OCI-LY1 (cell line): ENCODE measurements around the gene NRIP1.

Experiments
- H2AFZ ChIP-seq: fragments of 200-600 bp; sonication (generic), shearing (Covaris generic); 2 replicates; pipeline ENCODE4 v1.6.0; 2014; ENCODE audit warnings: antibody characterized with exemption, mild to moderate bottlenecking, low read length
- H3F3A ChIP-seq: fragments of 200-600 bp; sonication (generic), shearing (Covaris generic); 2 replicates; pipeline ENCODE4 v1.6.0; 2014; ENCODE audit warnings: mild to moderate bottlenecking, antibody characterized with exemption, low read length, moderate library complexity; ENCODE audit not compliant: insufficient read depth
- H3K27ac ChIP-seq: fragments of 200-600 bp; sonication (generic); 2 replicates; pipeline ENCODE4 v1.5.1; 2014; ENCODE audit warnings: low read length, mixed run types, mild to moderate bottlenecking, low read depth; ENCODE audit not compliant: poor library complexity, severe bottlenecking
- H3K27me3 ChIP-seq: fragments of 200-600 bp; sonication (generic); 2 replicates; pipeline ENCODE4 v1.6.0; 2014; ENCODE audit warnings: antibody characterized with exemption, mild to moderate bottlenecking, low read length, moderate library complexity; ENCODE audit not compliant: insufficient read depth
- H3K36me3 ChIP-seq: fragments of 200-600 bp; sonication (generic); 2 replicates; pipeline ENCODE4 v1.6.1; 2014; ENCODE audit warnings: mild to moderate bottlenecking, antibody characterized with exemption, low read length, moderate library complexity, mixed read lengths; ENCODE audit not compliant: insufficient read depth
- H3K4me1 ChIP-seq: fragments of 200-600 bp; sonication (generic); 2 replicates; pipeline ENCODE4 v1.5.1; 2014; ENCODE audit warnings: mild to moderate bottlenecking, low read length, moderate library complexity; ENCODE audit not compliant: insufficient read depth, severe bottlenecking
- H3K4me2 ChIP-seq: fragments of 200-600 bp; sonication (generic), shearing (Covaris generic); 2 replicates; pipeline ENCODE4 v1.6.1; 2014; ENCODE audit warnings: low read length
- H3K4me3 ChIP-seq: fragments of 200-600 bp; sonication (generic); 2 replicates; pipeline ENCODE4 v1.5.1; 2014; ENCODE audit warnings: low read length, low read depth, mild to moderate bottlenecking, mixed read lengths; ENCODE audit not compliant: poor library complexity, severe bottlenecking
- H3K79me2 ChIP-seq: fragments of 200-600 bp; shearing (Covaris generic); 2 replicates; pipeline ENCODE4 v1.6.1; 2016; ENCODE audit warnings: mixed run types, low read length, mixed read lengths; ENCODE audit not compliant: insufficient read depth
- H3K9ac ChIP-seq: fragments of 200-600 bp; sonication (generic), shearing (Covaris generic); 2 replicates; pipeline ENCODE4 v1.6.1; 2014; ENCODE audit warnings: mild to moderate bottlenecking, low read length, mixed read lengths
- H3K9me2 ChIP-seq: fragments of 200-600 bp; sonication (generic), shearing (Covaris generic); 2 replicates; pipeline ENCODE4 v1.6.1; 2014; ENCODE audit warnings: low read depth, mild to moderate bottlenecking, low read length, mixed read lengths
- H3K9me3 ChIP-seq: fragments of 200-600 bp; shearing (Covaris generic); 2 replicates; pipeline ENCODE4 v1.6.1; 2014; ENCODE audit warnings: low read length, mixed read lengths
- H4K20me1 ChIP-seq: fragments of 200-600 bp; sonication (generic), shearing (Covaris generic); 2 replicates; pipeline ENCODE4 v1.6.0; 2016; ENCODE audit warnings: mild to moderate bottlenecking, low read length; ENCODE audit not compliant: insufficient read depth
- EZH2 ChIP-seq: fragments of 200-600 bp; sonication (generic), shearing (Covaris generic); IDR thresholded peaks from 2 replicates; pipeline ENCODE4 v1.8.0; 2017; ENCODE audit warnings: borderline replicate concordance, mixed run types, mild to moderate bottlenecking, antibody characterized with exemption, low read length, moderate library complexity, mixed read lengths
- TF ChIP-seq, protein P1 (sequence below): fragments of 200-600 bp; sonication (generic), shearing (Covaris generic); IDR thresholded peaks from 2 replicates; pipeline ENCODE4 v1.5.1; 2017; ENCODE audit warnings: mild to moderate bottlenecking, antibody characterized with exemption, low read length, moderate library complexity, mixed read lengths

The NRIP1 gene

DNA sequence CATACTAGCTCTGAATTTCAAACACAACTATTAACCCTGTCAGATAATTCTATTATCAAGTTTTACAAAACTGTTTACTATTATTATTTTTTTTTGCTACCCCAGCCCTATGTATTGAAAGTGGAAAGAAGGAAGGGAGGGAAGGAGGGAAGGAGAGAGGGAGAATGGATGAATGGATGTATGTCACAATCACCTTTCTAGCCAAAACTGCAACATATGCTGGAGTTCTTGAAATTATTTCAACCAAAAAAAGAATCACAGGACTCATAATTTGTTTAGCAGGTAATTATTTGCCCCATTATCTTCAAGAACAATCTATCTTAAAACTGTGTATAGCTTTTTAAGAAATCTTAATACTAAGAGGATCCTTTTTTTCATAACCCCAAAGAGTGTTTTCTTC is 5.4 kb downstream of the NRIP1 start:
- Histone ChIP-seq H3K27me3 (0 out of 2 replicates have a peak, but pooled peaks cover 6% of the 10 kb centered on the region), H3K4me1 (peaks cover 6% of the 10 kb centered on the region), H3K9me2 (no peaks in the 10 kb centered on the region), H3K4me3 (no peak overlapping the region), H3K36me3 (no peaks in the 10 kb centered on the region), H3K9ac (no peak overlapping the region), H3K4me2 (no peak overlapping the region), H3K9me3 (no peaks in the 10 kb centered on the region), H4K20me1 (no peaks in the 10 kb centered on the region), H2AFZ (no peak overlapping the region), H3K27ac (no peak overlapping the region), H3K79me2 (no peaks in the 10 kb centered on the region), H3F3A (no peaks in the 10 kb centered on the region)
- no peak for TF ChIP-seq EZH2
- TF ChIP-seq, protein P1, sequence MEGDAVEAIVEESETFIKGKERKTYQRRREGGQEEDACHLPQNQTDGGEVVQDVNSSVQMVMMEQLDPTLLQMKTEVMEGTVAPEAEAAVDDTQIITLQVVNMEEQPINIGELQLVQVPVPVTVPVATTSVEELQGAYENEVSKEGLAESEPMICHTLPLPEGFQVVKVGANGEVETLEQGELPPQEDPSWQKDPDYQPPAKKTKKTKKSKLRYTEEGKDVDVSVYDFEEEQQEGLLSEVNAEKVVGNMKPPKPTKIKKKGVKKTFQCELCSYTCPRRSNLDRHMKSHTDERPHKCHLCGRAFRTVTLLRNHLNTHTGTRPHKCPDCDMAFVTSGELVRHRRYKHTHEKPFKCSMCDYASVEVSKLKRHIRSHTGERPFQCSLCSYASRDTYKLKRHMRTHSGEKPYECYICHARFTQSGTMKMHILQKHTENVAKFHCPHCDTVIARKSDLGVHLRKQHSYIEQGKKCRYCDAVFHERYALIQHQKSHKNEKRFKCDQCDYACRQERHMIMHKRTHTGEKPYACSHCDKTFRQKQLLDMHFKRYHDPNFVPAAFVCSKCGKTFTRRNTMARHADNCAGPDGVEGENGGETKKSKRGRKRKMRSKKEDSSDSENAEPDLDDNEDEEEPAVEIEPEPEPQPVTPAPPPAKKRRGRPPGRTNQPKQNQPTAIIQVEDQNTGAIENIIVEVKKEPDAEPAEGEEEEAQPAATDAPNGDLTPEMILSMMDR = no peak

GRCh38 chr21:15058854-15059263 is 5.9 kb downstream of the NRIP1 start:
- H3K9me2 ChIP-seq = no peaks in the 10 kb centered on the region
- no peak overlapping the region for H2AFZ ChIP-seq
- no peaks in the 10 kb centered on the region for H3F3A ChIP-seq
- H3K9me3 ChIP-seq = no peaks in the 10 kb centered on the region
- no peaks in the 10 kb centered on the region for H3K36me3 ChIP-seq
- peaks cover under 1% of the 10 kb centered on the region for H3K4me1 ChIP-seq
- H3K4me3 ChIP-seq = no peak overlapping the region
- no peak overlapping the region for H3K9ac ChIP-seq
- no peak overlapping the region for H3K4me2 ChIP-seq
- H3K27me3 ChIP-seq = 0 out of 2 replicates have a peak, but pooled peaks cover 6% of the 10 kb centered on the region
- no peak overlapping the region for H3K27ac ChIP-seq
- no peaks in the 10 kb centered on the region for H4K20me1 ChIP-seq
- H3K79me2 ChIP-seq = no peaks in the 10 kb centered on the region
- TF ChIP-seq, protein P1 = no peak
- TF ChIP-seq EZH2 = no peak

DNA sequence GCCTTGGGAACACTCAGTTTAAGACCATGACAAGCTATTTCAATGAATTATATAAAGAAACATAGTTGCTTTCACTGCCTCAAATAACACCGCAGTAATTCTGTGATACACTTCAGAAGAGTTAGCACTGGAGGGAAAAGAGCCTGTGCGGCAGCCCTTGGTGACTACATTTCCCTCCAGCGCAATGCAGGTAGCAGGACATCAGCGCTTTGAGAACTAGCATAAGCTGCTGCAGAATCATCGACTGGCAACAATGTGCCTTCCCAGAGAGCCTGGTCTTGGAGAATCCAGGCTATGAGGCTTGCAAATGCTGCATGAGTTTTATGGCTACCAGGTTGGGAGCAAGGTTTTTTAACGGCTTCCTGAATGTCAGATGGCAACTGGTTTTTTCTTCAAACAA is 7.5 kb downstream of the NRIP1 start:
- Histone ChIP-seq H3K4me2 (no peak overlapping the region), H3K79me2 (no peaks in the 10 kb centered on the region), H3K36me3 (no peaks in the 10 kb centered on the region), H3K4me3 (no peak overlapping the region), H3F3A (no peaks in the 10 kb centered on the region), H3K9me3 (no peaks in the 10 kb centered on the region), H3K9me2 (no peaks in the 10 kb centered on the region), H3K27me3 (0 out of 2 replicates have a peak, but pooled peaks cover 6% of the 10 kb centered on the region), H3K4me1 (no peaks in the 10 kb centered on the region), H4K20me1 (no peaks in the 10 kb centered on the region), H2AFZ (no peak overlapping the region), H3K27ac (no peak overlapping the region), H3K9ac (no peak overlapping the region)
- TF ChIP-seq EZH2 = no peak
- TF ChIP-seq, protein P1 = no peak
